OCI-LY3 (cell line): ENCODE measurements around the gene GRIP2.

Experiments
- CTCF ChIP-seq: fragments of 200-600, 300-600 bp; sonication (generic); IDR thresholded peaks from 2 replicates; pipeline ENCODE4 v1.5.1; 2014; ENCODE audit warnings: antibody characterized with exemption, low read length, low read depth
- EZH2phosphoT487 ChIP-seq: fragments of 200-600 bp; shearing (Covaris generic); IDR thresholded peaks from 2 replicates; pipeline ENCODE4 v1.6.1; 2018; ENCODE audit warnings: antibody characterized with exemption, mixed run types, low read depth

- TF ChIP-seq CTCF, result no peak
- no peak for TF ChIP-seq EZH2phosphoT487
Observed at GRCh38 chr3:14574183-14574582, 34.0 kb upstream of the GRIP2 start.
